Upper lobe of left lung (tissue), 6 donors: ENCODE data around the gene CMIP. TPM values are rescaled to one million over a fixed set of nuclear protein-coding genes. Genes with fewer than 3 reads are reported as not detected.
A peak's percentile ranks its signal among the peaks of the same experiment; 100 is the strongest.

Experiments
- ATAC-seq, 2 donors: fragments of 200-7000 bp; cut with Tn5 transposase; one replicate each; pipeline ENCODE4 v1.9.1; 2022; ENCODE audit warnings: mild to moderate bottlenecking in 2 of 2, moderate library complexity in 2 of 2; ENCODE audit not compliant: low FRiP score in 2 of 2
- DNase-seq, 2 donors: peaks; one replicate each; pipeline ENCODE4 v3.0.0-alpha.2; 2019 to 2020
- H3K27ac ChIP-seq, 4 donors: fragments of 200-600 bp; sonication (generic); one replicate each; pipeline ENCODE4 v1.5.1; 2016 to 2019
- H3K27me3 ChIP-seq, 4 donors: fragments of 200-600 bp; sonication (generic); one replicate each; pipeline ENCODE4 v1.5.1; 2017 to 2019
- H3K36me3 ChIP-seq, 4 donors: fragments of 200-600 bp; sonication (generic); one replicate each; pipeline ENCODE4 v1.5.1; 2016 to 2019
- H3K4me1 ChIP-seq, 4 donors: fragments of 200-600 bp; sonication (generic); one replicate each; pipeline ENCODE4 v1.5.1; 2018 to 2019
- H3K4me3 ChIP-seq, 4 donors: fragments of 200-600 bp; sonication (generic); one replicate each; pipeline ENCODE4 v1.5.1; 2017 to 2019; ENCODE audit warnings: mild to moderate bottlenecking in 2 of 4, moderate library complexity in 1 of 4
- H3K9me3 ChIP-seq, 4 donors: fragments of 200-600 bp; sonication (generic); one replicate each; pipeline ENCODE4 v1.5.1; 2018 to 2019
- EP300 ChIP-seq, 4 donors: sonication (generic); formaldehyde crosslinking; IDR thresholded peaks; one replicate each; pipeline ENCODE4 v1.5.1; 2017; ENCODE audit warnings: antibody characterized with exemption in 4 of 4, control low read depth in 2 of 4
- POLR2A ChIP-seq, 4 donors: fragments of 450-650 bp; IDR thresholded peaks; one replicate each; pipeline ENCODE4 v1.5.1; 2016 to 2017; ENCODE audit warnings: antibody characterized with exemption in 4 of 4, mild to moderate bottlenecking in 2 of 4
- POLR2AphosphoS5 ChIP-seq, 2 donors: sonication (generic); formaldehyde crosslinking; IDR thresholded peaks; one replicate each; pipeline ENCODE4 v1.5.1; 2017; ENCODE audit warnings: antibody characterized with exemption in 2 of 2
- WGBS, 2 donors: methylation state at CpG; one replicate each; pipeline ENCODE4 v1.1.5; 2017 to 2018; 5-methylcytosine and 5-hydroxymethylcytosine counted together
- total RNA-seq, 6 donors: library from RNA; depleted of rRNA in 4 of 6; stranded (reverse); fragments of >200 nt in 4 of 6; gene quantifications; one replicate each; pipeline versions ENCODE4 v1.1.0 to v1.2.1, GENCODE V29; 2016 to 2021
- TF ChIP-seq, protein P1 (sequence below), 6 experiments: fragments of 450-650 bp in 4 of 6; fragments of 200-600 bp in 2 of 6; sonication (generic) in 2 of 6; IDR thresholded peaks; one replicate each; pipeline ENCODE4 v1.5.1; 2016 to 2019; ENCODE audit warnings: antibody characterized with exemption in 6 of 6
- donor health status: DM: no; HTN: no; CAD: no; lungs with moderate emphysema.
- donor health status: DM: no; HTN: yes; CAD: no; lungs with severe emphysema.

The CMIP gene
- total RNA-seq, 6 donors from 2014 or later = 48.3 to 109 (median 67.6) TPM

DNA sequence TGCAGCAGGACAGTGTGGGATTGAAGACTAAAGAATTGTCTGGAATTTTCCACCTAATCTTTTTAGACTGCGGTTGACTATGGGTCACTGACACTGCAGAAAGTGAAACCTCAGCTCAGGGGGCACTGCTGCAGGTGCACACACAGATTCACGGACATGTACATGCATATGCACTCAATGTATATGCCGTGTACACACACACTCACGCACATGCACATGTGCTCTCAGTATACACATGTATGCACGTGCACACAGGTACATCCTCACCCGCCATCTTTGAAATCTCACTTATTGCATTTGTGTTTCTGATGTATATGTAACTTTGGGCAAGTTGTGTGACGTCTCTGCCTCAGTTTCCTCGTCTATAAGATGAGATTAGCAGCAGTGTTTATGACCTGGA is 27.3 kb downstream of the CMIP start:
- H3K4me3 ChIP-seq = no peak overlapping the region
- H3K4me1 ChIP-seq = peaks cover 51 to 86% (median 74%) of the 10 kb centered on the region in 4 donors
- TF ChIP-seq, protein P1, sequence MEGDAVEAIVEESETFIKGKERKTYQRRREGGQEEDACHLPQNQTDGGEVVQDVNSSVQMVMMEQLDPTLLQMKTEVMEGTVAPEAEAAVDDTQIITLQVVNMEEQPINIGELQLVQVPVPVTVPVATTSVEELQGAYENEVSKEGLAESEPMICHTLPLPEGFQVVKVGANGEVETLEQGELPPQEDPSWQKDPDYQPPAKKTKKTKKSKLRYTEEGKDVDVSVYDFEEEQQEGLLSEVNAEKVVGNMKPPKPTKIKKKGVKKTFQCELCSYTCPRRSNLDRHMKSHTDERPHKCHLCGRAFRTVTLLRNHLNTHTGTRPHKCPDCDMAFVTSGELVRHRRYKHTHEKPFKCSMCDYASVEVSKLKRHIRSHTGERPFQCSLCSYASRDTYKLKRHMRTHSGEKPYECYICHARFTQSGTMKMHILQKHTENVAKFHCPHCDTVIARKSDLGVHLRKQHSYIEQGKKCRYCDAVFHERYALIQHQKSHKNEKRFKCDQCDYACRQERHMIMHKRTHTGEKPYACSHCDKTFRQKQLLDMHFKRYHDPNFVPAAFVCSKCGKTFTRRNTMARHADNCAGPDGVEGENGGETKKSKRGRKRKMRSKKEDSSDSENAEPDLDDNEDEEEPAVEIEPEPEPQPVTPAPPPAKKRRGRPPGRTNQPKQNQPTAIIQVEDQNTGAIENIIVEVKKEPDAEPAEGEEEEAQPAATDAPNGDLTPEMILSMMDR (IDR thresholded peaks at IDR 0.05) = no peak
- TF ChIP-seq POLR2A (IDR thresholded peaks at IDR 0.05) (no peak), POLR2AphosphoS5 (IDR thresholded peaks at IDR 0.05) (no peak)
- peaks cover 0 to 7% (median 0%) of the 10 kb centered on the region in 4 donors for H3K36me3 ChIP-seq
- no peaks in the 10 kb centered on the region for H3K27me3 ChIP-seq
- H3K27ac ChIP-seq = peak overlapping the region in 1 of 4 donors; percentile 11
- ATAC-seq (no peak), DNase-seq (no peak)
- 91 to 97% methylated on average over 8 of the region's 8 CpGs for WGBS, 2 donors
- no peaks in the 10 kb centered on the region for H3K9me3 ChIP-seq

DNA sequence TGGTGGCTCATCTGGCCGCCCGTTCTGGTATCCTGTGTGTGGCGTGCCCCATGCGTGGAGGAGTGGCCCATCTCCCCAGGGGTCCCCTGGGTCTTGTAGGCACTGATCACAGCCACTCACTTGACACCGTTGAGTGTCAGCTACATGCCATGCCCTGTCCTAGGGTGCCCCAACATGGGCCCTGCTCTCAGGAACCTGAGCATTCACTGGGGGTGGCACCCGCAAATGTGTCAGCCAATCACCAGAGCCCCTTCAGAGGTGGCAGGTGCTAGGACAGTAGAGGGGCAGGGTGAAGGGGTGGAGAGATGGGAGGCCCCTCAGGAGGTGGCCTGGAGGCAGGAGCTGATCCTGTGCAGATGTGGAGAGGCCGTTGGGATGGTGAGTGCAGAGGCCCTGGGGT is 27.8 kb downstream of the CMIP start:
- DNase-seq (no peak), ATAC-seq (no peak)
- Histone ChIP-seq H3K36me3 (peaks cover 0 to 7% (median 0%) of the 10 kb centered on the region in 4 donors), H3K9me3 (no peaks in the 10 kb centered on the region), H3K4me3 (no peak overlapping the region), H3K4me1 (peaks cover 54 to 87% (median 74%) of the 10 kb centered on the region in 4 donors), H3K27ac (peak overlapping the region in 3 of 4 donors; percentile 0 to 61 (median 38)), H3K27me3 (no peaks in the 10 kb centered on the region)
- TF ChIP-seq POLR2AphosphoS5 (IDR thresholded peaks at IDR 0.05) (no peak), POLR2A (IDR thresholded peaks at IDR 0.05) (no peak)
- TF ChIP-seq, protein P1 (IDR thresholded peaks at IDR 0.05) = no peak
- 92 to 94% methylated on average over 2 to 7 of the region's 7 CpGs for whole genome bisulfite sequencing, 2 donors

DNA sequence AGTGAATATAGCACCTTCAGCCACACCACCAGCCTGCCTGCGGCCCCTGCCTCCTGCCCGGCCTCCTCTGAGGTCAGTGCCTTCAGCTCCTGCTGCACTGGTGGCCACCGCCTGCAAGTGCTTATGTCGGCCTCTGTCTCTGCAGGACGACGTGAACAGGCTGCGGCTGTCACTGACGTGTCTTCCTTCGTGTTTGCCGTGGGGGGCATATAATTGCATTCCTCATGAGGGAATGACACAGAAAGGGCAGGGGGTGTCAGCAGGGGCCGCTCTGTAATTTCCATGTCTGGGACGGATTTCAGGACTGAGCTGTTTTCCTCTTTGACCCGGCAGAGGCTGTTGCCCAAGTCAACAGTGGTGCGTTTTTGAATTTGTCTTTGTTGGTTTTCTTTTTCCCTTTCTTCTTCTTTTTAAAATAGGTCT is 28.5 kb downstream of the CMIP start:
- peak overlapping the region; percentile 32 to 65 (median 50) for H3K27ac ChIP-seq
- no peaks in the 10 kb centered on the region for H3K9me3 ChIP-seq
- no peaks in the 10 kb centered on the region for H3K27me3 ChIP-seq
- peaks cover 61 to 94% (median 81%) of the 10 kb centered on the region in 4 donors for H3K4me1 ChIP-seq
- peaks cover 0 to 7% (median 0%) of the 10 kb centered on the region in 4 donors for H3K36me3 ChIP-seq
- ATAC-seq (no peak), DNase-seq (peak in 1 of 2 donors; percentile 39)
- TF ChIP-seq, protein P1 (IDR thresholded peaks at IDR 0.05) = peak in 1 of 6 experiments; percentile 12
- no peak for TF ChIP-seq POLR2AphosphoS5 (IDR thresholded peaks at IDR 0.05)
- H3K4me3 ChIP-seq = no peak overlapping the region
- WGBS, 2 donors = 73 to 78% methylated on average over 12 to 14 of the region's 14 CpGs

DNA sequence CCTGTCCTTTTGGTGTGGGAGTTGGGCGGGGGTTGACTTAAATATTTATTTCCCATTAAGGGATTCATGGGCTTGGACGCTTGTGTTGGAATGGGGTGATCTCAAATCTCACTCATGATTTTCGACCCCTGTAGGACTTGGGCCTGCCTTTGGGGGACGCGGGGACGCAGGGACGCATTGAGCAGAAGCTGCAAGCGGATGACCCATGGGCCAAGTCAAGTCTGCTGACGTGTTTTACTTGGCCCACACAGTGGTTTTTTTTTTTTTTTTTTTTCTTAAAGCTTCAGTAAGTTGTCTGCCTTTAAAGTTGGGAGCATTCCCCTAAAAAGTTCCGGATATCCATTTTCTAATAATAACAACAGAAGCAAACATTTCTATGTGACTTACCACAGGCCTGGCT is 28.9 kb downstream of the CMIP start:
- TF ChIP-seq POLR2AphosphoS5 (IDR thresholded peaks at IDR 0.05) = no peak
- TF ChIP-seq EP300 (IDR thresholded peaks at IDR 0.05) = no peak
- no peak for TF ChIP-seq POLR2A (IDR thresholded peaks at IDR 0.05)
- TF ChIP-seq, protein P1 (IDR thresholded peaks at IDR 0.05) = no peak
- H3K27ac ChIP-seq = peak overlapping the region; percentile 32 to 65 (median 49)
- DNase-seq = no peak
- peak in 1 of 2 donors; percentile 48 for ATAC-seq
- no peak overlapping the region for H3K4me3 ChIP-seq
- peaks cover 0 to 7% (median 0%) of the 10 kb centered on the region in 4 donors for H3K36me3 ChIP-seq
- whole genome bisulfite sequencing, 2 donors = 61 to 74% methylated on average over 10 of the region's 10 CpGs
- H3K9me3 ChIP-seq = no peaks in the 10 kb centered on the region
- no peaks in the 10 kb centered on the region for H3K27me3 ChIP-seq
- peaks cover 66 to 94% (median 83%) of the 10 kb centered on the region in 4 donors for H3K4me1 ChIP-seq
